Cerebellar cortex (tissue), 1 donor: Measurements from ENCODE around the gene EPHB1.

Experiments used
- DNase-seq: peaks from one replicate; pipeline ENCODE4 v3.0.0-alpha.2; 2015; ENCODE audit warnings: low spot score

EPHB1 gene

GRCh38 chr3:134883697-134884385, 88.8 kb downstream of the EPHB1 start:
- no peak for DNase-seq

- no peak for DNase-seq
Measured at GRCh38 chr3:134885877-134886621, 91.0 kb downstream of the EPHB1 start.

- no peak for DNase-seq
Measured at GRCh38 chr3:134886991-134887390, 91.9 kb downstream of the EPHB1 start.

DNA sequence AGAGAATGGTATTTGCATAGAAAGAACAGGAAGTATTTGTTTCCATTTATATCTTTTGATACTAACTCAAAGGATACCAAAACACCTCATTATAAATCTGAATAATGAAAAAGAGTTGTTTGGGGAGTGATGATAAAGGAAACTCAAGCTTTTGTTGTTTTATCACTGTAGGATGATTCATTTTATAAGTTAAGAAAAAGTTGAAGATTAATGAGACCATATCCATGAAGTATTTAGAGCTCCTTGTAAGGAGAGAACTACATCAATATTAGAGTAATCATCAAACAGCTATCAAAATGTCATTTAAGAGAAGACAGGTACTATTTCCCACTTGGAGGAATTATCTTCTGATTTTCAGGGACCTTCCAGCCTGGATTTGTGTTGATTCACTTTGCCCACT, 92.5 kb downstream of the EPHB1 start:
- no peak for DNase-seq

GRCh38 chr3:134892326-134892725, 97.3 kb downstream of the EPHB1 start:
- no peak for DNase-seq

- no peak for DNase-seq
Measured at GRCh38 chr3:134892761-134893160, 97.7 kb downstream of the EPHB1 start.

- DNase-seq, result no peak
Measured at GRCh38 chr3:134894533-134894932, 99.5 kb downstream of the EPHB1 start.

DNA sequence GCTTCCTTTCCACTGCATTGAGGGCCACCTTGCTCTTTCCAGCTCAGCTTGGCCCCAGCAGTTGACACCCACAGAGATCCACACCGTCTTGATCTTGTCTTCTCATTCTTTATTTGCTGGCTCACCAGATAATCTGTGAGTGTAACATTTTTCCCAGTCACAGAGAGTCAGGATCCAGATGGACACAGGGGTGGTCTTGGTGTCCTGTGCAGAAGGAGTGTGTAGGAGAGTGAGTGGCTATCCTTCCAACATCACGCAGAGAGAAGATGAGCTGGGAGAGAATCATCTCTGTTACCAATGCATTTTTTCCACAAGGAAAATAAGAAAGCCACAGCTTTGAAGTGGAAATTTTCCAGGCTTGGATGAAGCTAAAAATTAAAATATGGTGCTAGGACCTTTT, 100.1 kb downstream of the EPHB1 start:
- peak; percentile 62 for DNase-seq

DNA sequence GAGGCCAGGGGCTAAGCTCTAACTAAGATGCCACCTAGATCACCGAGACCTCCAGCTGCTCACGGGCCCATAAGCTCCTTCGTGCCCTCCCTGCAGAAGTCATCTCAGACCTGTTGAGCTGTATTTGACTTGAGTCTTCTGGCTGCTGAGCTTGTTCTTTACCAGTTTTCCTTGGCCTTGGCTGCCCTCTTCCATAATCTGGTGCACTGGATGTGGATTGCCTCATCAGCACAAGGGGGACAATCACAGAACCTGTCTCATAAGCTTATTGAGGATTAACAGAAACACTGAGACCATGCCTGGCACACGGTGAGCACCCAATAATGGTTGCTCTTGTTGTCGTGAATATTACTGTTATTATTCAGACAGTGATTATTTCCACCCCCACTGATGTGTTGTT, 101.1 kb downstream of the EPHB1 start:
- no peak for DNase-seq

DNA sequence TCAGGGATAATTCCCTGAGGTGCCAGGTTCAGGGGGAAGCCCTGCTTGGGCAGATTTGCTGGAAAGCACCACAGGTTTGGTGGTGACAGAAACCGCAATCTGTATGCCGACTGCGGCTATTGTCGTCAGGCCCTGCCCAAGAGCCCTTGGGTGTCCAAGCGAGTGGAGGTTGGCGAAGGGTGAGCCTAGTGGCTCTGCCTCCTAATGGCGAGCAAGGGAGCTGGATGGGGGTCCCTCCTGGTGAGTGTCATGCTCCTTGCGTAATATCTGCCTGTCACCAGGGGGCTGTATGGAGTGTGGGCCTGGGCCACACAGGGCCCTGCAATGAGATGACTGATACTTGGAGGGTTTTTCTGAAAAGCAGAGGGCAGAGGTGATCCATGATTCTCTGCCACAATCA, 101.6 kb downstream of the EPHB1 start:
- DNase-seq, result no peak

DNA sequence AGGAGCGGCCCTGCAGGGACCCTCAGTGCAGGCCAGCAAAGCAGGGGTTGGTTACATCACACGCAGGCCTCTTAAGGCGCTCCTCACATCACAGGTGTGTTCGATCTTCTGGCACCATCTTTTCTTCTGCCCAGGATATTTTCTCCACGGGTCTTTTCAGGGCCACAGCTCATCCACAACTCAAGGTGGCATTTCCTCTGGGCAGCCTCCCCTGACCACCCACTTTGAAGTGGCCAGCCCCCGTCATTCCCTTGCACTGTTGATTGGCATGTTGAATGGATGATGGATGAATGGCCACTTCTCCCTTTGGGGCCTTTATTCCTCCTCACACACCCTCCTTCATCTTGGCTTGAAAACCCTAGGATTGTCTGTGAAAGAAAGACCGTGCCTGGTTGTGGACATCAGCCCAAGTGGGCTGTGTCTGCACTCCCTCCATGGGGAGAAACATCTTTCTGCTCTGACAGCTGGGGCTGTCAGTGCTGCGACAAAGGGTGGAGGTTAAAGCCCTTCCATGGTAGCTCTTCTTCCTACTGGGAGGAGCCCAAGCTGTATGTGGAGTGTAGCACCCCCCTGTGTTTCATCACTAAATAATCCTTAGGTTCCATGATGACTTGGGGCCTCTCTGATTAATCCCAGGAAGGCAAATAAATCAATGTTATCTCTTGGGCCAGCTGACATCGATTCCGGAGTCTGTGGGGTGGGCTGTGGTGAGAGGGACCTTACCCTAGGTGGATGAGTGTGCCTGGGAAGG, 102.5 kb downstream of the EPHB1 start:
- DNase-seq, result no peak

DNA sequence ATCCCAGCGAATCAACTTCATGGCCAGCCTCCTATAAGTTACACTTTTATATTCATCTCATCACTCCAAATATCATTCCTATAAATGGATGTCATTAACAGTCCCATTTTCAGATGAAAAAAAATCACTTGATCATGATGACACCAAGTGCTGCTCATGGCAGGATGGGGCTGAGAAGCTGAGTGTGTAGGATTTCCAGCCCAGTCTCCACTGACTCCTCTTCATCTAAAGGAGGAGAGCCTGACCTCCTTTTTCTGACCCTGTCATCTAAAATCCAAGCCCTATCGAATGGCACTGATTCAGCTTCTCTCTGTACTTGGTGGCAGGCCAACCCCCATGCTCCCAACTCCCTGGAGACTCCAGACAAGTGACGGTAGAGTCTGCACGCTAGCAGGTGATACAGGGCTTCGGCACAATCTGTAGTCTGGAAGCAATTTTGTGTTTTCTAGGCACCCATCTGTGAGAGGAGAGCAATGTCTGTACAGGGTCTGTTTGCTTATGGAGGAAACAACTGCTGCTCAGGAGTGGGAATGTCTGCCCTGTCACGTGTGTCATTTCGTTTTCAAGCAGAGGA, 103.2 kb downstream of the EPHB1 start:
- DNase-seq, result no peak

DNA sequence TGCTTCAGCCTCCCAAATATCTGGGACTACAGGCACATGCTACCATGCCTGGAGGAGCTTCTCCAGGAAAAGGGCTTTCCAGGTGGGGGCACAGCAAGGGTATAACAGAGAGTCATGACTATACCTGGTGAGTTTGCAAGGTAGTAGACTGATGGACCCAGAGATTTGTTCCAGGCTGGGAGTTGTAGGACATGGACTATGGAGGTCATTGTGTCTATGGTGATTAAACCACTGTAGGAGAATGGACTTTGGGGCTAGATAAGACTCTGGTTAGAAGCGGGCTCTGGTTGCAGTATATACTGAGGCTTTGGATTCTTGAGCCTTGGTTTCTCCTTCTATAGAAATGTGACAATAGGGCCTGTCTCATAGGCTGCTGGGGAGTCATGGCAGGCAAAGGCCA, 104.7 kb downstream of the EPHB1 start:
- no peak for DNase-seq

- no peak for DNase-seq
Measured at GRCh38 chr3:134900482-134900881, 105.4 kb downstream of the EPHB1 start.

GRCh38 chr3:134901461-134901860, 106.4 kb downstream of the EPHB1 start:
- DNase-seq, result peak; percentile 70

GRCh38 chr3:134903837-134904236, 108.8 kb downstream of the EPHB1 start:
- no peak for DNase-seq

GRCh38 chr3:134904241-134904771, 109.2 kb downstream of the EPHB1 start:
- no peak for DNase-seq

- no peak for DNase-seq
Measured at GRCh38 chr3:134904776-134905646, 110.0 kb downstream of the EPHB1 start.

GRCh38 chr3:134905647-134905935, 110.5 kb downstream of the EPHB1 start:
- DNase-seq, result peak; percentile 95

DNA sequence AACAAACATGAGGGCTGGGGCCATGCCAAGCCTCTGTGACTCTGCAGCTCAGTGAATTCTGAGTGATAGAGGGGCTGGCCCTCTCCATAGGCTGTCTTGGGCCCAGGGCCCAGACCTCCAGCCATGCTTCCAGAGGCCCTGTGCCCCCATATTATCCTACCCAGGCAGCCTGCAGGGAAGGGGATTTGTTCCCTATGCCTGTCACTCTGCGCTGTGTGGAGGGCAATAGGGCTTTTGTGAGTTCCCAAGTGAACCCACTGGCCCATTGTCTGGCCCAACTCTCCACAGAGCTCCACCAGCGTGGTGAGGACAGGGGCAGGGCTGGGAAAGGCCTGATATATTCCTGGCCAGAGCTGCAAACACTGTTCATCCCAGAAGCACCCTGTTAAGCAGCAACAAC, 113.2 kb downstream of the EPHB1 start:
- no peak for DNase-seq

DNA sequence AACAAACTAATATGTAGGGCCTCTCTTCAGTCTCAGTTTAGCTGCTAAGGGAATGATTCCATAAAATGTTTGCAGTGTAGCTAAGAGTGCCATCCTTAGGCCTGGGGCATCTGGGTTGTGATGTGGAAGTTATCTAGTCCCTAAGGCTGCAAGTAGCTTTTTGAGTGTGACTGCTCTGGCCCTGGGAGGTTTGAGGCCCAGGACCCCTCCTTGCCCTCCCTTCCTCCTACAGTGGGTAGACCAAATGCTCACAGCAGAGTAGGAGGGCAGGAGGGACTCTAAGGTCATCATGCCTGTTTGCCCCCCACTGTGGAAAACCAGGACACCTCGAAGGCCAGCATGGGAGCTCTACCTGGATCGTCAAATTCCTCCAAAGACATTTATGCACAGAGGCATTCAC, 115.0 kb downstream of the EPHB1 start:
- DNase-seq, result no peak
